Dermis microvascular lymphatic vessel endothelial cell (primary cell): ENCODE results near the gene NDUFS2. TPM values are rescaled to one million over a fixed set of nuclear protein-coding genes. Genes with fewer than 3 reads are reported as not detected.

Source experiments
- DNase-seq, 2 donors: peaks; one replicate each; pipeline versions ENCODE4 v3.0.0 to v3.0.0-alpha.2; 2010; ENCODE audit warnings: low read depth in 2 of 2
- total RNA-seq: library from RNA; depleted of rRNA; stranded (reverse); fragments of >200 nt; gene quantifications from 2 replicates; pipeline ENCODE4 v1.2.1, GENCODE V29; 2014

The NDUFS2 gene
- total RNA-seq, 1 donor from 2014 or later: 196 TPM

- DNase-seq: peak in 1 of 2 donors; percentile 55
These were observed 8.5 kb upstream of the NDUFS2 start for GRCh38 chr1:161193561-161194235.

DNA sequence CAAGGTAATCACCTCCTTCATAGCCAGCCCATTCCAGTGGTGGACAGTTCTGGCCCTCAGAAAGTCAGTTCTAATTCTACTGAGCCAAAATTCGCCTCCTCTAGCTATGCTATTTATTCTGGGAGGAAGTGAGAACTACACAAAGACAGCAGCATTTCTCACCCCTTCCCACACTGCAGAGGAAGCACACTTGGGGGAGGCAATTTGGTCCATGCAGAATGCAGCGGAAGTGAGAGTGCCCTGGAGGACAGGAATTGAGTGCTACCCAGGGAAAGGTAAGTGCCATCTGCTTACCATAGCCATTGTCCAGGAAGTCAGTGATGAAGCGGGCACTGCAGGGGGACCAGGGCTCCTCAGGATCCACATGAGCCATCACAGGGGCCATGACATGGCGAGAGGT lies 7.0 kb upstream of the NDUFS2 start:
- DNase-seq: no peak

DNA sequence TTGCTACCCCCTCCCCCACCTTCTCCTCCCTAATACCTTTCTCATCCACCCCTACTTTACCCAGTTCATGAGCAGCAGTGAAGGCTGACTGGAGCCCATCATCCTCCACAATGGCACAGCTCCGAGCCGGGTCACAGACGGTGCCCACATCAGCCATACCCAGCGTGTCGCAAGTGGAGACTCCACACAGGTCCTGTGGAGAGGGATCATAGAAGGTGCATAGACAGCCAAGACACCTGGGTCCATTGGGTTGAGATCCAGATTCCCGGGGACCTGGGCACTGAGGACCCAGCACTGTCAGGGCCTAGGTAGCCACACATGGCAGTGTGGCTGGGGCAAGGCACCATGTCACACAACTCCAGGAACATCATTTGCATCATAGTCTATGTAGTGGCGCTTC lies 6.1 kb upstream of the NDUFS2 start:
- no peak for DNase-seq

DNA sequence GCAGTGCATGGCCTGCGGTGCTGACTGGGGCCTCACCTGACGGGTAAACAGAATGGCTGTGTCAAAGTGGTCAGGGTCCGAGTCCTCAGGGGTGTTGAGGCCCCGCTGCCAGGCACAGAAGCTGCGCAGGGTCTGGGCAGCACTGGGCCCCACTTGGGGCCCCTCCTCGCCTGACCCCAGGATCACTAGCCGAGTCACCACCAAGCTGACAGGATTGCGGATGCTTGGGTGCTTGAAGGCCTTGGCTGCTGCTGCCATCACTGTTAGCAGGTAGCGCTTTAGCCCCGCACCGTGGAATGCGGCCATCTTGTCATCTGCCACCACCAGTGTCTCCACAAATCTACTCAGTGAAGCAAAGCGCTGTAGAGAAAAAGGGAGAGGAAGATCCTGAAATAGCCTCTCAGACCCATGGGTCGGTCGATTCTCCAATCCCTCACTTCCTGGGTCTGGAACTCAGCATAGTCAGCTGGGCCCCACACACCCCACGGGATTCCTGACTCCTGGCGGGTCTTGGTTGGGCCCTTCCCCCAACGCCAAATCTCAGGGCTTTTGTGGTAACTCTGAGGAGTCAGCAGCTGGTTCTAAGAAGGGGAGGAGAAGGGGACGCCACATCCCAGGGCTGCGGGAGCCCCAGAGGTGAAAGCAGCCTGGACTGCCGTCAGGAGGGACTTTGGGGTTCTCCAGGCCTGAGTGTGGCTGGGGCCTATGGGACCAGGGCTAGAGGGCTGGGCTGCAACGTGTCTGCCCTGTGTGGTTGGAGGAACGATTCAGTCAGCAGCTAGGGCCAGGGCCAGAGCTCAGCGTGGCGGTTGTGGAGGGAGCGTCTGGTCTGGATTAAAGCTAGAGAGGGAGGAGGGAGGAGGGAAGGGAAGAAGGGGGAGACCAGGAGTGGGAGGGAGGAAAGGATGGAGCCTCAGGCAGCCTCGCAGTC lies 5.4 kb upstream of the NDUFS2 start:
- peak in 1 of 2 donors; percentile 32 for DNase-seq

DNA sequence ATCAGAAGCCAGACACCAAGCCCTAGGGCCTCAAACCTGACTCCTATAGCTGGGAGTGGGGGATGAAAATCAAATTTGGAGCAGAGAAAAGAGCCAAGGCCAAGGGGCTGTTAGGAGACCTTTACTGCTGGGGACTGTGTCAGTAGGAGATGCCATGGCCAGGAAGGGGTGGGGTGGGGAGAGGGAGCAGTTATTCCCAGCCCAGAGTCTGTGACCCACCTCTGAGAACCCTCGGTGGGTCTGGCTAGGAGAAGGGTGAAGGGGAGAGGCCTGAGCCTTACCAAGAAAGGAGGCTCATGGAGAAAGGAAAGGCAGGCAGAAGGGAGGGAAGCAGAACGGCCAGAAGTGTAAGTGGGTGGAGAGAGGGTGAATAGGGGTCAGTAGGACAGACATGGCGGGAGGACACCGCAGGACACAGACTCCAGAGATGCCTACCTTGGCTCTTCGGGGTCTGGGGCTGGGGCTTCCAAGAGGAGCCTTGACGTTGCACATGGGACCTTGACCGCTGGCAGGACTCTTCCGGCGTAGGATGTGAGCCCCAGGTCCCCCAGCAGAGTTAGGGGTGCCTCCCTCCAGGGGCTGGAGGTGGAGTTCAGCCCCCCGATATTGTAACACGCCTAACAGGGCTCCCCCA lies 4.5 kb upstream of the NDUFS2 start:
- DNase-seq: no peak

- peak in 1 of 2 donors; percentile 46 for DNase-seq
These were observed 3.8 kb upstream of the NDUFS2 start for GRCh38 chr1:161198194-161198896.

DNA sequence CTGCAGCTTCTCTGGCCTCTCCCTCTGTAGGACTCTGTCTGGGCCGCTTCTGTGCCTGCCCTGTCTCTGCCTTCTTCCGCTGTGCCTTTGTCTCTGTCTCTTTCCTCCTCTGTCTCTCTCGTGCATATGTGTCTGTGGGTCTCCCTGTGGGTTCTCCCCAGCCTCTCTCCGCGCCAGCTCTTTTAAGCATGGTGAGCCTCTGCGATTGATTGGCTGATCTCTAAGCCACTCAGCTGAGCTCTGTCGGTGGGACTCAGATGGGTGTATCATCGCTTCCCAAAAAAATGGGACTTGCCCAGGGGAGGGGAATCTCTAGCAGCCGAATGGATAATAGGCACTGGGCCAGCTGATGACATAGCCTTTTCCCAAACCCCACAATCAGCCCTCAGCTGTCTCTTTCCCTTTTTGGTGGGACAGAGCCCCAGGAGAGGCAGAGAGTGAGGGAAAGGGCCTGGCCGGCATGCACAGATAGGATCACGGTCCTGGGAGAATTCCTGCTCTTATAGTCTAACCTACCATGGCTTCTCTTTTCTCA lies 3.2 kb upstream of the NDUFS2 start, which contains the start of gene ADAMTS4:
Gene ADAMTS4 (minus strand): TSS at position 158 of the 535 bp plus-strand sequence. CDS start 427 bp downstream, outside the sequence.
- peak; percentile 68 to 74 for DNase-seq

DNA sequence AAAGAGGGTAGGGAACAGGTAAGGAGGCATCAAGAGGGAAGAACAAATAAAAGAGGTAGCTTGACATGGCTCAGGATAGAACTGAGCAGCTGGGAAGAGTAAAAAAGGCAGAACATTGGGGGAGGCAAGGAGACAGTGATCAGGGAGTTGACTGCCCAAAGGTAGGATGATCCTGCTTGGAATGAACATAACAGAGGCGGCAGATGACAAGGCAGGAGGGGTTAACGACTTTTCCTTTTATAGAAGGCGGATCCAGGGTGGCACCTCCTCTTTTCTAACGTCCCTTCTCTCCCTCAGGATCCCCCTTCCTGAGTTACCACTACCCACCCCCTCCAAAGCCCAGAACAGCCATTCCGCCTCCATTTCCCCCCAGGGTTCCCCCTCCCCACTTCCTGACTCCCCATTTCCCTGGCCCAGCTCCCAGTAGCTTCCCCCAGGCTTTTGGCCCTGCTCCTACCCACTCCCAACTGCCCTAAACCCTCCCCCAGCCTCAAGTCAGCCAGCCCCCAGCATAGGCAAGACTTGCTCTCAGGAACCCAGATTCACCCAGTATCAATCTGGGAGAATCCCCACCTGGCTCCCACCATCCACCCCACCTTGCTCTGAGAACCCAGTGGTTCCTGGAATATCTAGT lies 2.5 kb upstream of the NDUFS2 start:
- peak in 1 of 2 donors; percentile 30 for DNase-seq

- DNase-seq: peak in 1 of 2 donors; percentile 50
These were observed 1.7 kb upstream of the NDUFS2 start for GRCh38 chr1:161200421-161200991.

GRCh38 chr1:161200992-161201835 lies 953 bp upstream of the NDUFS2 start:
- peak in 1 of 2 donors; percentile 79 for DNase-seq

DNA sequence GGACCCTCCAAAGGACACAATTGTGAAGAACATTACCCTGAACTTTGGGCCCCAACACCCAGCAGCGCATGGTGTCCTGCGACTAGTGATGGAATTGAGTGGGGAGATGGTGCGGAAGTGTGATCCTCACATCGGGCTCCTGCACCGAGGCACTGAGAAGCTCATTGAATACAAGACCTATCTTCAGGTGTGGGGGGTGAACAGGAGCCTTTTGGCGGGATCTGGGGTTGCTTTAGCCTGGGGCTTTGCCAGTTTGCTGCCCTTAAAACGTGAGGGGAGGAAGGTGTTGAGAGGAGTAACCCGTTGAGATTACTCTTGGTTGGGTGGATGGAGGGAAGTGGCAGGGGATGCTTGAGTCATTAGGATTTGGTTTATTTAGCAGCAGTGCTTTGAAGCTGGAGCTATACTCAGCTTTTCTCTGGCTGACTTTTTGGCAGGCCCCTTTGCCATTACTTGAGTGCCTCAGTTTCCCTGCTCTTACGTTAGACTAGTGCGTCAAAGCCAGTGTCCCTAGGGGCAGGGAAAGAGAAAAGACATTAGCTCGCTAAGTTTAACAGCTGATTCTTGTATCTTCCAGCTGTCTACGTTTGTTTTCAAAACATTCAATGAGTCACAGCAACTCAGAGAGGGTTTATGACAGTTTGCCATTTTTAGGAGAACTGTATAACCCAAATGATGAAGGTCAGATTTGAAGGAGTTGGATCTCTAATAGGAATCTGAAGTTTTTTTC lies 4.4 kb downstream of the NDUFS2 start:
- DNase-seq: no peak

DNA sequence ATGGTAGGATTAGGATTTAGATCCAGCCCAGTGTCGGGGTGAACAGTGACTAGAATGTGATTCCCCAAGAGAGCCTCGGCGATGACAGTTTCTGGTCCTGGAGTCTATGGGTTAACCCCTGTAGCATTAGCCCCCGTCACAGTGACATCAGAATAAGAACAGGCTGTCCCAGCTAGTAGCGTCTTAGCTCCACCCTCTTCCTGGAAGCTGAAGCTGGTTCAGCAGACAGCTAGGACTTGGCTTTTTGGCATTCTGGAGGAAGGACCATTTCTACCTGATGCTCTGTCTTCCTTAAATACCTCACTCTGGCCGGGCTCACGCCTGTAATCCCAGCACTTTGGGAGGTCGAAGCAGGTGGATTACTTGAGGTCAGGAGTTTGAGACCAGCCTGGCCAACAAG lies 5.0 kb downstream of the NDUFS2 start:
- no peak for DNase-seq

GRCh38 chr1:161209790-161210409 lies 7.7 kb downstream of the NDUFS2 start:
- DNase-seq: peak; percentile 42 to 73

GRCh38 chr1:161214369-161214768 lies 12.2 kb downstream of the NDUFS2 start:
- DNase-seq: no peak

DNA sequence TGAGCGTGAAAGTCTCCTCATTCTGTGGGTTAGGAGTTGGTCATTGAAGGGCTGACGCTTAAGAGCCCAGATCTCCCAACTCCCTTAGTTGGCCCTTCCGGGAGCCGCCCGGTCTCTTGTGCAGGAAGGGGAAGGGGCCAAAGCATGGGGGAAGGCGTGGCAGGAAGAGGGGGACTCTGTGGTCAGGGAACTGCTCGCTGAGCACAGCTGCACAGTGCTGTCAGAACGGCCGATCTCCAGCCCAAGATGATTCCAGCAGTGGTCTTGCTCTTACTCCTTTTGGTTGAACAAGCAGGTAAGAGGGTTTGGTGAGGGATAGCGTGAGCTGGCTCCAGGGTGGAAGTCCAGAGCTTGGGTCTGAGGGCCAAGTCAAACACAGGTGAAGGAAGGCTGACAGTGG lies 12.9 kb downstream of the NDUFS2 start, which contains the start of gene FCER1G:
Gene FCER1G (plus strand): TSS at position 220 of the 400 bp plus-strand sequence. CDS start 27 bp downstream, at position 247.
- DNase-seq: no peak

- DNase-seq: peak in 1 of 2 donors; percentile 33
These were observed 15.0 kb downstream of the NDUFS2 start for GRCh38 chr1:161216945-161217712.

GRCh38 chr1:161217831-161218230 lies 15.7 kb downstream of the NDUFS2 start:
- no peak for DNase-seq
